SU-DHL-6 (cell line): ENCODE results near the gene IP6K1.

Experiments
- H2AFZ ChIP-seq: fragments of 200-600 bp; sonication (generic); 2 replicates; pipeline ENCODE4 v1.6.1; 2014; ENCODE audit warnings: low read depth, mild to moderate bottlenecking, moderate library complexity, mixed read lengths, antibody characterized with exemption, low read length; ENCODE audit not compliant: severe bottlenecking
- H3F3A ChIP-seq: fragments of 200-600 bp; shearing (Covaris generic); 2 replicates; pipeline ENCODE4 v1.6.0; 2016; ENCODE audit warnings: antibody characterized with exemption, mild to moderate bottlenecking; ENCODE audit not compliant: insufficient read depth
- H3K27ac ChIP-seq: fragments of 200-600 bp; sonication (generic); 2 replicates; pipeline ENCODE4 v1.5.1; 2016; ENCODE audit warnings: low read depth, mild to moderate bottlenecking, low read length, moderate library complexity, mixed read lengths
- H3K27me3 ChIP-seq: fragments of 200-600 bp; sonication (generic), shearing (Covaris generic); 2 replicates; pipeline ENCODE4 v1.6.0; 2014; ENCODE audit warnings: mild to moderate bottlenecking, low read length
- H3K36me3 ChIP-seq: fragments of 200-600 bp; sonication (generic); 2 replicates; pipeline ENCODE4 v1.6.1; 2014; ENCODE audit warnings: mild to moderate bottlenecking, low read length, mixed read lengths
- H3K4me2 ChIP-seq: fragments of 300-600, 200-600 bp; shearing (Covaris generic), sonication (generic); 2 replicates; pipeline ENCODE4 v1.6.0; 2014; ENCODE audit warnings: low read length, low read depth, mild to moderate bottlenecking; ENCODE audit not compliant: poor library complexity, severe bottlenecking
- H3K4me3 ChIP-seq: fragments of 200-600 bp; sonication (generic); 2 replicates; pipeline ENCODE4 v1.5.1; 2014; ENCODE audit warnings: antibody characterized with exemption, low read length, mild to moderate bottlenecking, mixed read lengths; ENCODE audit not compliant: insufficient read depth, poor library complexity, severe bottlenecking
- H3K79me2 ChIP-seq: fragments of 200-600 bp; sonication (generic); 2 replicates; pipeline ENCODE4 v1.6.1; 2014; ENCODE audit warnings: mild to moderate bottlenecking, low read length, moderate library complexity; ENCODE audit not compliant: insufficient read depth
- H3K9ac ChIP-seq: fragments of 200-600 bp; sonication (generic); 2 replicates; pipeline ENCODE4 v1.7.0; 2014; ENCODE audit warnings: mild to moderate bottlenecking, low read length
- H3K9me2 ChIP-seq: fragments of 200-600 bp; sonication (generic); replicated peaks from 2 replicates; pipeline ENCODE4 v1.6.1; 2014; ENCODE audit warnings: low read length; ENCODE audit not compliant: insufficient read depth
- H3K9me3 ChIP-seq: fragments of 200-600 bp; sonication (generic); 2 replicates; pipeline ENCODE4 v1.6.1; 2014; ENCODE audit warnings: low read length, mixed read lengths; ENCODE audit not compliant: insufficient read depth
- H4K20me1 ChIP-seq: fragments of 200-600 bp; sonication (generic); 2 replicates; pipeline ENCODE4 v1.6.1; 2014; ENCODE audit warnings: low read depth, mild to moderate bottlenecking, antibody characterized with exemption, low read length, moderate library complexity, mixed read lengths
- EZH2phosphoT487 ChIP-seq: fragments of 200-600 bp; sonication (generic), shearing (Covaris generic); conservative IDR thresholded peaks from 2 replicates; pipeline ENCODE4 v1.6.1; 2018; ENCODE audit warnings: mild to moderate bottlenecking, antibody characterized with exemption, low read length, moderate library complexity, mixed read lengths
- TF ChIP-seq, protein P1 (sequence below): fragments of 200-600 bp; sonication (generic); IDR thresholded peaks from one replicate; pipeline ENCODE4 v1.5.1; 2017; ENCODE audit warnings: antibody characterized with exemption, mild to moderate bottlenecking, low read length, moderate library complexity; ENCODE audit not compliant: insufficient read depth, poor library complexity, severe bottlenecking

The IP6K1 gene

GRCh38 chr3:49723628-49724551 is 62.5 kb downstream of the IP6K1 start, which contains the start of gene GMPPB:
Gene GMPPB (minus strand): TSS chr3:49723951. CDS start chr3:49723726, 225 bp downstream.
- peak within 1 kb of the TSS; percentile 89 for H2AFZ ChIP-seq
- H3K36me3 ChIP-seq, result no peaks in the 10 kb centered on the region
- H3K9me3 ChIP-seq, result no peaks in the 10 kb centered on the region
- no peaks in the 10 kb centered on the region for H3K27me3 ChIP-seq
- H3K27ac ChIP-seq, result peak within 1 kb of the TSS; percentile 79
- H3F3A ChIP-seq, result peaks cover 18% of the 10 kb centered on the region
- H3K4me2 ChIP-seq, result peak within 1 kb of the TSS; percentile 99
- H3K9ac ChIP-seq, result peak within 1 kb of the TSS; percentile 100
- H3K79me2 ChIP-seq, result 0 out of 2 replicates have a peak, but pooled peaks cover 3% of the 10 kb centered on the region
- no peaks in the 10 kb centered on the region for H4K20me1 ChIP-seq
- no peaks in the 10 kb centered on the region for H3K9me2 ChIP-seq
- no peak for TF ChIP-seq EZH2phosphoT487
- TF ChIP-seq, protein P1, sequence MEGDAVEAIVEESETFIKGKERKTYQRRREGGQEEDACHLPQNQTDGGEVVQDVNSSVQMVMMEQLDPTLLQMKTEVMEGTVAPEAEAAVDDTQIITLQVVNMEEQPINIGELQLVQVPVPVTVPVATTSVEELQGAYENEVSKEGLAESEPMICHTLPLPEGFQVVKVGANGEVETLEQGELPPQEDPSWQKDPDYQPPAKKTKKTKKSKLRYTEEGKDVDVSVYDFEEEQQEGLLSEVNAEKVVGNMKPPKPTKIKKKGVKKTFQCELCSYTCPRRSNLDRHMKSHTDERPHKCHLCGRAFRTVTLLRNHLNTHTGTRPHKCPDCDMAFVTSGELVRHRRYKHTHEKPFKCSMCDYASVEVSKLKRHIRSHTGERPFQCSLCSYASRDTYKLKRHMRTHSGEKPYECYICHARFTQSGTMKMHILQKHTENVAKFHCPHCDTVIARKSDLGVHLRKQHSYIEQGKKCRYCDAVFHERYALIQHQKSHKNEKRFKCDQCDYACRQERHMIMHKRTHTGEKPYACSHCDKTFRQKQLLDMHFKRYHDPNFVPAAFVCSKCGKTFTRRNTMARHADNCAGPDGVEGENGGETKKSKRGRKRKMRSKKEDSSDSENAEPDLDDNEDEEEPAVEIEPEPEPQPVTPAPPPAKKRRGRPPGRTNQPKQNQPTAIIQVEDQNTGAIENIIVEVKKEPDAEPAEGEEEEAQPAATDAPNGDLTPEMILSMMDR, result no peak
- peak within 1 kb of the TSS; percentile 96 for H3K4me3 ChIP-seq

- no peaks in the 10 kb centered on the region for H3K36me3 ChIP-seq
- H3K27ac ChIP-seq, result peak overlapping the region; percentile 70
- H3K9me3 ChIP-seq, result no peaks in the 10 kb centered on the region
- H4K20me1 ChIP-seq, result no peaks in the 10 kb centered on the region
- peak overlapping the region; percentile 100 for H3K9ac ChIP-seq
- peaks cover 18% of the 10 kb centered on the region for H3F3A ChIP-seq
- peak overlapping the region; percentile 96 for H3K4me3 ChIP-seq
- H3K27me3 ChIP-seq, result no peaks in the 10 kb centered on the region
- no peaks in the 10 kb centered on the region for H3K9me2 ChIP-seq
- H3K79me2 ChIP-seq, result 0 out of 2 replicates have a peak, but pooled peaks cover 3% of the 10 kb centered on the region
- H3K4me2 ChIP-seq, result peak overlapping the region; percentile 70
- TF ChIP-seq, protein P1, result no peak
- no peak for TF ChIP-seq EZH2phosphoT487
- no peak overlapping the region for H2AFZ ChIP-seq
Observed at GRCh38 chr3:49723296-49723627, 63.1 kb downstream of the IP6K1 start.

DNA sequence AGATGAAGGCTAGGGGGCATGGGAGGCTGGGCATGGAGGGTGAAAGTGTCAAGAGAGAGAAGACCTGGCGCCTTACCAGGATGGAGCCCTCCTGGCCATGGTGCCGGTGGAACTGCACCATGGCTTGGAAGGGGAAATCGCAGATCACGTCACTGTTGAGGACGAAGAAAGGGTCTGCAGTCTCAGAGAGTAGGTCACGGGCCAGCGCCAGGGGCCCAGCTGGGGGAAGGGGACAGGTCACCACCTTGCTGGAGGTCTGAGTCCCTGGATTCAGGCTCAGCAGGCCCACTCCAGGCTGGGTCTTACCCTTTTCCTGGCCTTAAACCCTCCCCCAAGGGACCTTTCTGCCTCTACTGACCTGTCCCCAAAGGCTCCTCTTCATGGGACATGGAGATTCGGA is 63.4 kb downstream of the IP6K1 start:
- Histone ChIP-seq H3F3A (peaks cover 18% of the 10 kb centered on the region), H3K27me3 (no peaks in the 10 kb centered on the region), H3K27ac (peak overlapping the region; percentile 70), H4K20me1 (no peaks in the 10 kb centered on the region), H3K4me2 (peak overlapping the region; percentile 70), H3K79me2 (0 out of 2 replicates have a peak, but pooled peaks cover 3% of the 10 kb centered on the region), H2AFZ (no peak overlapping the region), H3K9me2 (no peaks in the 10 kb centered on the region), H3K9me3 (no peaks in the 10 kb centered on the region), H3K4me3 (peak overlapping the region; percentile 96), H3K9ac (peak overlapping the region; percentile 100), H3K36me3 (no peaks in the 10 kb centered on the region)
- TF ChIP-seq, protein P1, result no peak
- TF ChIP-seq EZH2phosphoT487, result no peak
